ENCODE measurements around the gene DLGAP1.

Gene DLGAP1

GRCh38 chr18:4143585-4143984, 311.5 kb downstream of the DLGAP1 start:
- DNase-seq: no peak

- DNase-seq: no peak
Observed at GRCh38 chr18:4142876-4143275, 312.2 kb downstream of the DLGAP1 start.

DNA sequence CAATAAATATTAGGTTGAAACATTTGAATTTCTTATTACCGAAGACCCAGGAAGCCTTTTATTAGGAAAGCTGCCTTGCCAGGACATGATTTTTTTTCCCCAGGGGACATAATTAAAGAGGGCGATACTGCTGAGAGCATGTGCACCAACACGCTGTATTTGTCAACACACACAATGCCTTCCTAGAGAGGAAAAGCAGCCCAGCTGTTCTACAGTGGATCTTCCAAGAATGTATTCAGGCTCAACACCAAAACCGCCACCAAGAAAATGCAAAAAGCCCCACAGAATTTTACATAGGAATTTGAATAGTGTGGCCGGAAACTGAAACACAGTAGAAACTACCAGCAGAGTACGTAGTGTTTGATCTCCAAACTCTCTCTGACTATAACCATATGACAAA, 320.4 kb downstream of the DLGAP1 start:
- DNase-seq: no peak

DNA sequence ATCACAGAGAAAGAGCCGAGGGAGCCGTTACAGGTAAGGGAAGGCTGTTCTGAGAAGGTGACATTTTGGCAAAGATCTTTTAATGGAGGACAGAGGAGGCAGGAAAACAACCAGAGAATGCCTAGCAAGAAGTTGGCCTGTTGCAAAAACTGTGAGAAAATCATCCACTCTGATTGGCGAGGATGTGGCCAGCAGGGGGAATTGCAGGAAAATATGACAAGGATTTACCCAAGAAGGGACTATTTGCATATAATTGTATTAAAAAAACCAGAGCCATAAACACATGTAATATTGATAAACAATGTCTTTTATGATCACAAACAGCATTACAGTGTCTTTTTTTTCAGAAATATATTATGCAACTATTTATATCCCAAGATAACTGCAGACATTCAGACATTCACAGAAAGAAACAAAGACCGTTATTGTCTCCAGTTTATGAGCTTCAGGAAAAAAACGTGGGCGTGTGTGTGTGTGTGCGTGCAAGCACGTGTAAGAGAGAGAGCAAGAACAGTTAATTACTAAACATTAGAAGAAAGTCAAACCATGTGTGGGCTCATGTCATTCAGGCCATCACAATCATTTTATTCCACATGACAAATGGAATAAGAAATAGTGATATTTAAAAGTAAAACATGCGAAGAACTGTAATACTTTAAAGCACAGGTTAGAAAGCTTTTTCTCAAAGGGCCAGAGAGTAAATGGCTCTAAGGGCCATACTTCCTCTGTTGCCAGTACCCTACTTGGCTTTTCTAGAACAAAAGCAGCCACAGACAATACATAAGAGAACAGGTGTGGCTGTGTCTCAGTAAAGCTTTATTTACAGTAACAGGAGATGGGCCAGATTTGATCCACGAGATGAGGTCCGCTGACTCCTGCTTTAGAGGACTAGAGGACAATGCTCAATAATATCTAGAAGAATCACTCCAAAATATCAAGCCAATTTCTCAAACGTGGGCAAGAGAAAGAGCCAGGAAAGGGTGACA, 324.1 kb downstream of the DLGAP1 start:
- DNase-seq: no peak

- no peak for DNase-seq
Observed at GRCh38 chr18:4126939-4127338, 328.2 kb downstream of the DLGAP1 start.

DNA sequence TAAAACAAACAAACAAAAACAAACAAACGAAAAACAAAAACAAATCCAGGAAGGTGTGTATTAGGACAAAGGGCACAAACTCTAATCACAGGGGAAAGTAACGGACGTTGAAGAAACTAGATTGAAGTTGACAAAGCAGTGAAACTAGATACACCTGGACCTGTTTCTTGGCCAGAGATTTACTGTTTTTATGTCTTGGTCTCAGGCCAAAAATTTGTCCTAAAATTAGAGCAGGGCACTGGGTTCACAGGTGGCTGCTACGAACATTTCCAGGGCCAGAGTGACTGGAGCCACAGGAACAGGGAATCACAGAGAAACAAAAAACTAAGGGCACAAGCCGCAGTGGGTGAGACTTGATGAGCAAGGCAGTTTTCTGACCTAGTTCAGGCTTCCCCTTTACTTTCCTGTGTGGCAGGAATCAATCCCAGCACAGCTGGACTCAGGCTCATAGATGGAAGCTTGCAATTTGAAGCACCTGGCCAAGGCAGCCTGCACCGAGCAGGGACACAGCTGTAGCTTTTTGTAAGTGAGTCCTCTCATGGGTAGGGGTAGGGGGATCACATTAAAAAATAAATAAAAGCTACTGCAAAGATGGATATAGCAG, 329.4 kb downstream of the DLGAP1 start:
- DNase-seq: no peak

DNA sequence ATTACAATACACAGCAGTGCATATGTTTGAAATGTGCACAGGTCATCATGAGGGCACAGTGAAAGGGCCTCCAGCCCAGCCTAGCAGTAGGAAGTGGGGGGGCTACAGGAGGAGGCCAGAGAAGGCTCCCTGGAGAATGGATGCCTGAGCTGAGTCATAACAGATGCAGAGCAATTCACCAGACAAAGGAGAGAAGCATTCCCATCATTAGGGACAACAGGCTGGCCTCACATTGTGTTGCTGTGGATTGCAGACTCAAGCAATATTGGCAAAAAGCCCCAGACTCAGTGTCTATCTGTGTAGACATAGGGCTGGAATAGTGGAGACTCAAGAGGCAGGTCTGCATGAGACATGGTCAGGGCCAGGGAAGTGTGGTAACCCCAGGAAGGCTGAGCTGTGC, 329.9 kb downstream of the DLGAP1 start:
- no peak for DNase-seq

GRCh38 chr18:4119813-4120212, 335.3 kb downstream of the DLGAP1 start:
- no peak for DNase-seq

DNA sequence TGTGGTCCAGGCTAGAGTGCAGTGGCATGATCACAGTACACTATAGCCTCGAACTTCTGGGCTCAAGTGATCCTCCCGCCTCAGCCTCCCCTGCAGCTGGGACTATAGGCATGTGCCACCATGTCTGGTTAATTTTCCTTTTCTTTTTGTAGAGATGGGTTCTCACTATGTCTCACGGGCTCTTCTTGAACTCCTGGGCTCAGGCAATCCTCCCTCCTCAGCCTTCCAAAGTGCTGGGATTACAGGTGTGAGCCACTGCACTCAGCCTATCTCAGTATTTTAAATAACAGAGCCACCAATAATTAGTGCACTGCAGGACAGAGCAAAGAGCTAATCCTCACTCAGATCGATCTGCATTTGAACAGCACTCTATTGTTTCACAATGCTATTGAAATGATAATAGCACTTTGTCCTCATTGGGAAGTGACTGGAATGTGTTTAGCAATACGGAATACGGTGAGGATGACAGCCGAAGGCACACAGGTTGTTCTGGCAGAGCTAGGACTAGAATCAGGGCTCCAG, 335.9 kb downstream of the DLGAP1 start:
- no peak for DNase-seq

DNA sequence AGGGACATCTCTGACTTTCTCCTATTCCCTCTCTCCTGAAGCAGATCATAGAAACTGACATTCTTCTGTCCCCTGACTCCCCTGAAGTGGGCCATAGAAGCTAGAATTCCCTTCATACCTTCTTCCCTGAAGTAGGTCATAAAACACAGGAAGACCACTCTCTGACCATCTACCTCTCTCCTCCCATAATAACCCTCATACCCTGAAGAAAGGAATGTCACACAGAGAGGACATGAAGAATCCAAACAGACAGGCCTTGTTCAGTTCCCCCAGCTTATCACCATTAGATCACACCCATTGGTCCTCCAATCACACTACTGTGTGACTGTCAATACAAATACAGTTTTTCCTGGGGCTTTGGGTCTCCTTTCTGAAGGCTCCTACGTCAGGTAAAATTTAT, 347.1 kb downstream of the DLGAP1 start:
- no peak for DNase-seq

DNA sequence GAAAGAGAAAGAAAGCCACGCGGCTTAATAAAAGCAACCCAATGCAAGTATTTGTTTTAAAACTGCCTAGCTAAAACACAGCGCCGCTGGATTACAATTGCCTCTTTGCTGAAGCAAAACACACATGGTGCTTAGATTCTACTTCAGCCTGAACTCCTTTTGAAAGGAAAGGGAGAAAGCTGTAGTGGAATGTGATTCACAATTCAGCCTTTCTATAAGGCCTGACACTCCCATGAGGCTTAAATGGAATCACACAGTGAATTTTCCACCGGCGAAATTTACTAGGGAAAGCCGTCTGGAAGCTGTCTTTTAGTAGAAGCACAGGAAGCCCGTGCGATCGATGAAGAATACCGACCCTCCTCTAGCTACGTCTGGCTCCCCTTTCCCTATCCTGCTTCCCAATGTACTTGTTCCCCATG, 348.0 kb downstream of the DLGAP1 start:
- DNase-seq: no peak

DNA sequence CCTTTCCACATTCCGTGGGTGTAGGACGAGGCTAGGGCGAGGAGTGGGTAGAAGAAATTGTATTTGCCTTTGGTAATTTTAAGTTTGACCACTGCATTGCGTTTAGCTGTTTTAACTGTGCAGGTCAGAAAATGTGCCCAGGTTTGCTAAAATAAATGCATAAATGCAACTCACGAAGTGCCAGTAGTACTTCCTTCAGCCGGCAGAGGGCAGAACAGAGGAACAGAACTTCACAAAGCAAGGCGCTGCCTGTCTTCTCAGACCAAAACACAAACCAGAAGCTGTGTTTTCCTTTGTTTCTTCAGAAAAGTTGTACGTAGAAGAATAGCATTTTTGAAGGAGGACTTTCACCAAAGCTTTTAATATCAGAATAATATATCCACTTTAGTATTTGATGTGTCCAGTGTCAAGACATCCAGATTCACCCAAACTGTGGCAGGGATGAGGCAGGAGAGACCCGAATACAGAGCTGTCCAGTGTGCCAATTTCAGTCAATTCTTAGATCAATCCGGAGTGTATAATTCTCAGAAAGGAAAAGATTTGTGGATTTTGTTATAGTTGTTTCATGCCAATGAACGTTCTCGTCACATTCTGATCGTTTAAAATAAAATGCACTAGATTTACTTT, 348.6 kb downstream of the DLGAP1 start:
- DNase-seq: peak; percentile 4

- DNase-seq: no peak
Observed at GRCh38 chr18:4102901-4103300, 352.2 kb downstream of the DLGAP1 start.

- DNase-seq: no peak
Observed at GRCh38 chr18:4101009-4101408, 354.1 kb downstream of the DLGAP1 start.

DNA sequence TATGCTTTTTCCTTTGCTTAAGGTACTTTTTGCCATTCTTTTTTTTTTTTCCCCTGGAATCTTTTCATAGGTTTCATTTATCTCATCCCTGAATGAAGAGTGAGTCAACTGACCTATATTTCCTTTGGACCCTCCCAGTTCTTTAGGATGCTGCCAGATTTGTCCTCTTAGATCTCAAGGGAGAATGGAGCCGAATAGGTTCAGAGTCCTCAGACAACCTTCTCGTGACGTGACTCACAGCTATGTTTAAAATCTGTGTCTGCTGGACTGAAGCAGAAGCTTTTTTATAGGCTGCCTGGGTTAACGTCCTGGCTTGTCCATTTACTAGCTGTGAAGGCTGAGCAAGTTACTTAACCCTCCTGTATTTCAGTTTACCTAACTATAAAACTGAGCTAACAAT, 358.6 kb downstream of the DLGAP1 start:
- peak; percentile 10 for DNase-seq

DNA sequence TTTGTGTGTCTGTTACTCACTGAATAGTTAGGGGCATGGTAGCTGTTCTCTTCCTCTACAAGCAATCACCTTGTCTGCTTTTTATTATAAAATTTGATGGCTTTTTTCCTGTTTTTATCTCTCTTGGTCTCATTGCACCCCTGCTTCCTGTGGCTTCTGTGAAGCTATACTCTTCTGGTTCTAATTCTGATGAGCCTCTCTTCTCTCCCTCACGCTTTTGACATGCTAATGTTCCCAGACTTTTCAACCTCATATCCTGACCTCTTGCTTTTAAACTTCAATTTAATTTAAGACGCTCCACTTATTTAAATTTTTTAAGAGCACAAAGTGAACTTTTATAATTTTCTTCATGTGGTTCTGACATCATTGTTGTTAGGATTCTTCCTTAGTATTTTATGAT, 361.4 kb downstream of the DLGAP1 start:
- DNase-seq: no peak

- DNase-seq: no peak
Observed at GRCh38 chr18:4084382-4084900, 370.7 kb downstream of the DLGAP1 start.

- DNase-seq: no peak
Observed at GRCh38 chr18:4078246-4078645, 376.9 kb downstream of the DLGAP1 start.

- no peak for DNase-seq
Observed at GRCh38 chr18:4077721-4078120, 377.4 kb downstream of the DLGAP1 start.

DNA sequence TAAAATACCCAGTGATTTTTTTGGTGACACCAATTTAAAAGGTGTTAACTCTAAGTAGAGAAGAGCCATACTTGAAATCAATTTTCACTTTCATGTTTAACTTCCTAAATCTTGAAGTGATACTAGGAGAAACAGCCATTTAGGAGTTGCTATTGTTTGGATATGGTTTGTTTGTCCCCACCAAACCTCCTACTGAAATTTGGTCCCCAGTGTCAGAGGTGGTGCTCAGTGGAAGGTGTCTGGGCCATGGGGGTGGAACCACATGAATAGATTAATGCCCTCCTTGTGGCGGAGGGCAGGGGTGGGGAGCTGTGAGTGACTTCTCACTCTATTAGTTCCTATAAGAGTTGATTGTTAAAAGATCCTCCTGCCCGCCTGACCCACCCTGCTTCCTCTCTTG, 377.9 kb downstream of the DLGAP1 start:
- no peak for DNase-seq

DNA sequence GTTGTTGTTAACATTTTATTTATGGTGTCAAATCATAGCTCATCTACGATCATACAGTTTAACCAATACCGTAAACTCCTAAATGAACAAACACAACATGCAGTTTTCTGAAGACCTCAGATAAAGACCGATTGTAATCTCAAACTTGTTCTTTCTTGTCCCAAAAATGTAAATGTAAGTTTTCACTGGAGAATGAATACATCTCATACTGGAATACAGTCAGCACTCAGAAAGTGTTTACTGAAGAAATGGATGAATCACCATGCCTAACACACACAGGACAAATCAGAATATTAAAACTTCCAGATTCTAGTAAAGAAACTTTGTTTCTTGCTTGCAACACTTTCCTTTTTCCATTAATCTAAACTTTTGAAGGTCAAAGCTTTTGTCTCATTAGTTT, 380.5 kb downstream of the DLGAP1 start:
- DNase-seq: no peak

DNA sequence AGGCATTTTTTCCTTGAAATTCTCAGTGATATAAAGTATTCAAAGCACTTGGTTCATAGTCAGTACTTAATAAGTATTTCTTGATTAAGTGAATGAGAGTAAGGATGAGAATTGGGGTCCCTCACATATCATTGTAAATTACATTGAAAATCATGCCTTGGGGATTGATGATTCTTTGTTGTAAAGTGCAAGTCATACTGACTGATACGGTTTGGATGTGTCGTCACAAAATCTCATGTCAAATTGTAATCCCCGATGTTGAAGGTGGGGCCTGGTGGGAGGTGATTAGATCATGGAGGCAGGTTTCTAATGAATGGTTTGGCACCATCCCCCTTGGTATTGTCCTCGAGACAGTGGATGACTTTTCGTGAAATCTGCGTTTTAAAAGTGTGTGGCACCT, 385.9 kb downstream of the DLGAP1 start:
- DNase-seq: no peak

- peak; percentile 33 for DNase-seq
Observed at GRCh38 chr18:4068552-4069158, 386.5 kb downstream of the DLGAP1 start.

Data from NCI-H226 (cell line).